DND-41 (cell line): Measurements from ENCODE around the gene COL26A1.

Source experiments
- EZH2 ChIP-seq: IDR thresholded peaks from 3 replicates; pipeline ENCODE4 v1.6.1; 2012; ENCODE audit warnings: borderline replicate concordance, low read depth, mild to moderate bottlenecking, moderate library complexity, low read length, inconsistent platforms; ENCODE audit not compliant: severe bottlenecking
- TF ChIP-seq, protein P1 (sequence below): IDR thresholded peaks from 2 replicates; pipeline ENCODE4 v1.5.1; 2012; ENCODE audit warnings: borderline replicate concordance, low read length, moderate library complexity, mild to moderate bottlenecking; ENCODE audit not compliant: poor library complexity, severe bottlenecking; ENCODE audit errors: extremely low read depth

DNA sequence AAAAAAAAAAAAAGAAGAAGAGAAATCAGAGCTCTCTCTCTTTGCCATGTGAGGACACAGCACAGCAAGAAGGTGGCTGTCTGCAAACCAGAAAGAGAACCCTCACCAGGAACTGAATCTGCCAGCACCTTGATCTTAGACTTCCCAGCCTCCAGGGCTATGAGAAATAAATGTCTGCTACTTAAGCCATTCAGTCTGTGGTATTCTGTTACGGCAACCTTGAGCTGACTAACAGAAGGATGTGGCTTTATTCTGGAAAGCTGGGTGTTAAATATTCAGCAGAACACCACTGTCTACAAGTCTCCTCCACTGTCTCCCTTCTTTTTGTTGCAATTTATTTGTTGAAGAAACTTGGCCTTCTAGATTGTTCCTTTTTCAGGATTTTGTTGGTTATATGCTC, 5.0 kb downstream of the COL26A1 start:
- TF ChIP-seq, protein P1, sequence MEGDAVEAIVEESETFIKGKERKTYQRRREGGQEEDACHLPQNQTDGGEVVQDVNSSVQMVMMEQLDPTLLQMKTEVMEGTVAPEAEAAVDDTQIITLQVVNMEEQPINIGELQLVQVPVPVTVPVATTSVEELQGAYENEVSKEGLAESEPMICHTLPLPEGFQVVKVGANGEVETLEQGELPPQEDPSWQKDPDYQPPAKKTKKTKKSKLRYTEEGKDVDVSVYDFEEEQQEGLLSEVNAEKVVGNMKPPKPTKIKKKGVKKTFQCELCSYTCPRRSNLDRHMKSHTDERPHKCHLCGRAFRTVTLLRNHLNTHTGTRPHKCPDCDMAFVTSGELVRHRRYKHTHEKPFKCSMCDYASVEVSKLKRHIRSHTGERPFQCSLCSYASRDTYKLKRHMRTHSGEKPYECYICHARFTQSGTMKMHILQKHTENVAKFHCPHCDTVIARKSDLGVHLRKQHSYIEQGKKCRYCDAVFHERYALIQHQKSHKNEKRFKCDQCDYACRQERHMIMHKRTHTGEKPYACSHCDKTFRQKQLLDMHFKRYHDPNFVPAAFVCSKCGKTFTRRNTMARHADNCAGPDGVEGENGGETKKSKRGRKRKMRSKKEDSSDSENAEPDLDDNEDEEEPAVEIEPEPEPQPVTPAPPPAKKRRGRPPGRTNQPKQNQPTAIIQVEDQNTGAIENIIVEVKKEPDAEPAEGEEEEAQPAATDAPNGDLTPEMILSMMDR, result no peak
- no peak for TF ChIP-seq EZH2
